Bone marrow (tissue), 2 donors: ENCODE results near the gene PMS1.
"Not testable (repeated sequence)": the region's sequence is repeated elsewhere in the genome, so short reads cannot be mapped to it uniquely, and the experiment has no call there.

Source experiments
- DNase-seq, 2 donors: peaks; one replicate each; lab custom pipeline; 2025; lab: John Stamatoyannopoulos, UW

The PMS1 gene

GRCh38 chr2:189865826-189866225 lies 81.6 kb downstream of the PMS1 start:
- no peak for DNase-seq

- no peak for DNase-seq
Observed at GRCh38 chr2:189866296-189866695, 82.0 kb downstream of the PMS1 start.

GRCh38 chr2:189868896-189869295 lies 84.6 kb downstream of the PMS1 start:
- DNase-seq, result no peak

GRCh38 chr2:189870381-189871085 lies 86.3 kb downstream of the PMS1 start:
- no peak for DNase-seq

GRCh38 chr2:189873696-189874095 lies 89.4 kb downstream of the PMS1 start:
- no peak for DNase-seq

GRCh38 chr2:189874586-189875320 lies 90.5 kb downstream of the PMS1 start:
- DNase-seq, result peak in 1 of 2 donors; percentile 57

GRCh38 chr2:189876271-189876670 lies 92.0 kb downstream of the PMS1 start:
- DNase-seq, result peak in 1 of 2 donors; percentile 26

- DNase-seq, result no peak
Observed at GRCh38 chr2:189879716-189880081, 95.4 kb downstream of the PMS1 start.

- no peak for DNase-seq
Observed at GRCh38 chr2:189880429-189880828, 96.2 kb downstream of the PMS1 start.

GRCh38 chr2:189880832-189881492 lies 96.7 kb downstream of the PMS1 start:
- no peak for DNase-seq

- DNase-seq, result no peak
Observed at GRCh38 chr2:189885368-189885767, 101.1 kb downstream of the PMS1 start.

- DNase-seq, result not testable (repeated sequence)
Observed at GRCh38 chr2:189892546-189893294, 108.5 kb downstream of the PMS1 start.

- DNase-seq, result no peak
Observed at GRCh38 chr2:189896809-189897208, 112.6 kb downstream of the PMS1 start.

- no peak for DNase-seq
Observed at GRCh38 chr2:189899101-189899500, 114.9 kb downstream of the PMS1 start.

- DNase-seq, result no peak
Observed at GRCh38 chr2:189900726-189901125, 116.5 kb downstream of the PMS1 start.

GRCh38 chr2:189901664-189902063 lies 117.4 kb downstream of the PMS1 start:
- no peak for DNase-seq

GRCh38 chr2:189913821-189914220 lies 129.6 kb downstream of the PMS1 start:
- DNase-seq, result no peak

GRCh38 chr2:189916651-189917050 lies 132.4 kb downstream of the PMS1 start:
- no peak for DNase-seq
